Kasumi-1 (cell line): ENCODE results near the gene SMG6.
A peak's percentile ranks its signal among the peaks of the same experiment; 100 is the strongest.
"Not testable (repeated sequence)": the region's sequence is repeated elsewhere in the genome, so short reads cannot be mapped to it uniquely, and the experiment has no call there.

ENCODE experiments used
- DNase-seq, 2 experiments: peaks; one replicate each; lab custom pipeline; 2025; lab: John Stamatoyannopoulos, UW

The SMG6 gene

DNA sequence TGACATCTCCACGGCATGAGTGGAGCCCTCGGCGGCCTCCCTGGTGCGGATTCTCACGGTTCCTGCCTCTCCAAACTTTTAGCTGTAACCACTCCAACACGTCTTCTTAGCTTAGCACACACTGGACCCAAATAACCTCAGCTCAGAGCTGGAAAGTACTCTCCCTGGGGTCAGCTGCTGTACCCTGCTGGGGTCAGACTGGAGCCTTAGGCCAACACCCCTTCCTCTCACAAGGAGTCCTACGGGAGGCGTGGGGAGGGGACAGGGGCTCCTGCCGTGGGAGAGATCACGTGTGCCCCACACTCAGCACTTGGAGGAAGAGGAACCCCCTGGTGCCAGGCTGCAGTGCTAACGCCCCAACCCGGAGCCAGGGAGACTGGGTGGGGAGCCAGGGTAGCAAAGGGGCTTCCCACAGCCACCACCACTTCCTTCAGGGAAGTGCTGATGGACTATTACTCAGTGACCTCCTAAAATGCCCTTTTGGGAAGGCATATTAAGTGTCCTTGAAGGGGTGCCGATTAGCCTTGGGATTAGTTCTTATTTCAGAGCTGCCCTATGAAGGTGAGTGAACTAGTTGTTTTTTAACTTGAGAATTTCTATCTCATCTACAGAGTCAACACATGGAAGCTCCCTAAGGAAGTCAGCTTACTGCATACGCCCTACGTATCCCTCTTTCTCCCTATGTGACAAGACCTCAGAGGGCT, 124.6 kb downstream of the SMG6 start:
- no peak for DNase-seq

GRCh38 chr17:2177235-2177811, 126.3 kb downstream of the SMG6 start:
- DNase-seq, result no peak

DNA sequence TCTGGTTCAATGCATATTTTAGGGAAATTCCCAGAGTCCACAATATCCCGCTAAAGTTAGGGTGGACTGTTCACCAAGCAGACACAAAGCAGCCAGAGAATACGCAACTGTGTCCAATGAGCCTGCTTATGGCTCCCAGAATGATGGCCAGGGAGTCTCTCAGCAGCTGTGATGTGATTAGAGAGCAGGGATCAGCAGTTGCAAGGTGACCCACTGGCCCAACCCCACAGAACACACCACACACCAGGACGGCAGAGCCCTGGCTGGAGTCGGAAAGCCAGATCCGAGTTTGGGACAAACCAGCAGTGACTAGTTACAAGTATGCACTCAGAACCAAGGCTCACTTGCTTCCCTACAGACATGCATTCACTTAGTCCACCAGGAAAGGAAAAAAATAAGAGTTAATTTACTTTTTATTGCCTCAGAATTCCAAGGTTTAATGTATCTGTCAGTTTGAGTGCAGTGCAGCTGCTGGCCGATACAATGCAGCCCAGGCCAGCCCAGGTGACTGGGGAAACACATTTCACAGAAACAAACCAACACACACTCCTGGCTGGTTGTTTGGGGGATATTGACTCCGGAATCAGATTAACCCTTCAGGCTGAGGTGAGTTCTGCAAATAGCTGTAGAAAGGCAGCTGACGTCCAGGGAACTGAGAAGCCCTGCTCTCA, 127.0 kb downstream of the SMG6 start:
- no peak for DNase-seq

DNA sequence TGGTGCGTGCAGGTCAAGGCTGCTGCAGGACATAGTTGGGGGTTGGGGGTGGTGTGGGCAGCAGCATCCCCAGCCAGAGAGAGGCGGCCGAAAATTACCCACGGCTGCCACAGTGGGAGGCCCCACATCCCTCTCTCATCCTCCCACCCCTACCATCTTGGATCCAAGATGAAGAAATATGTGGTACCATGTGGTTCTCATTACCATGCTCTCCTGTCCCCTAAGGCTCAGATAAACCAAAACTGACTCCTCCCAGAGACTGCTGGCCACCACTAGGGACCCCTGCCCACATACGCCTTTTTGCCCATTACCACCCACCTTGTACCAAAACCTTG, 128.3 kb downstream of the SMG6 start:
- DNase-seq, result no peak

DNA sequence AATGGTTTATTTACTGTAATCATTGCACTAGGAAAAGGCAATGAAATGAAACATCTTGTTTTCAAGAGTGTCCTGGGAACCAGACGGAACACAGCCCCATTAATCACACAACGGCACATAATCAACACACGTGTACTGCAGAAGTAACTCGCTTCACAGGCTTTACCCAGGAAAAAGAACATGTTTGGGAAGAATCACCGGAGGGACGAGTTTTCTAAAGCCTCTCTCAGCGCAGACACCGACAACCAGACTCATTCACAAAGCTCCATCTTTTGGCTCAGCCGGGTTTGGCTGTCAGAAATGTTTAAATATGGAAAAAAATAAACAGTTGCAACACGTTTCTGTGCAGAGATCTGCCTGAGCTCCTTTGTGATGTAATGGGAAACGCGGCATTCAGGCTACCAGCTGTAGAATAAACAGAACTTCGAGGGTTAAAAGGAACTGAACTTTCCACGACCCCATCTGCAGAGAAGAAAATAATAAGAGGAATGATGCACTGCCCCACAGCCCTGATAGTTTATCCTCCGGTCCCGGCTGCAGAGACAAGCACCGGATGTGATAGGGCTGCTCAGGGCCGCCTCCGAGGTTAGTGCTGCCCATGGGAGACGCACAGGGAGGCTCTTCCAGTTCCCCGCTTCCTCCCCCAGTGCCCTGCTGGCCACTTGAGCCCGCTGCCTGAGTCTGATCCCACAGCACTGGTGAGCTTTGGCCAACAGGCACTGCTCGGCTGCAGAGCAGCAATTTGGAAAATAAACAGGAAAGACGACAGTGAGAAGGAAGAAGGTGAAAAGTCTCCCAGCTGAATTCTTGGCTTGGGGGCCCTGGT, 128.9 kb downstream of the SMG6 start:
- no peak for DNase-seq

DNA sequence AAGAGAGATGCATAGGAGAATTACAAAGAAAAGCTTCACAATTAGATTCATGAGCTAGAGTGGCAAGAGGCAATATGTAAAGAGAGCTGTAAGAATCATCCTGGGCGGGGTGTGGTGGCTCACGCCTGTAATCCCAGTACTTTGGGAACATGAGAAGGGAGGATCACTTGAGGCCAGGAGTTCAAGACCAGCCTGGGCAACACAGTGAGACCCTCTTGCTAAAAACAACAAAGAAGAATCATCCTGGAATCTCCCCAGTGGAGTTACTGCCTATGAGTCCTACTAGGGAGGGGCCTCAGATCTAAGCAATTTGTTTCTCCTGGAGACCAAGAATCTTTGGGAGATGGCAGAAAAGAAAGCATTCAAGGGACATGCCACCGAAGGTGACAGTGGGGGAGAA, 129.6 kb downstream of the SMG6 start:
- no peak for DNase-seq

GRCh38 chr17:2172999-2173398, 130.6 kb downstream of the SMG6 start:
- DNase-seq, result no peak

DNA sequence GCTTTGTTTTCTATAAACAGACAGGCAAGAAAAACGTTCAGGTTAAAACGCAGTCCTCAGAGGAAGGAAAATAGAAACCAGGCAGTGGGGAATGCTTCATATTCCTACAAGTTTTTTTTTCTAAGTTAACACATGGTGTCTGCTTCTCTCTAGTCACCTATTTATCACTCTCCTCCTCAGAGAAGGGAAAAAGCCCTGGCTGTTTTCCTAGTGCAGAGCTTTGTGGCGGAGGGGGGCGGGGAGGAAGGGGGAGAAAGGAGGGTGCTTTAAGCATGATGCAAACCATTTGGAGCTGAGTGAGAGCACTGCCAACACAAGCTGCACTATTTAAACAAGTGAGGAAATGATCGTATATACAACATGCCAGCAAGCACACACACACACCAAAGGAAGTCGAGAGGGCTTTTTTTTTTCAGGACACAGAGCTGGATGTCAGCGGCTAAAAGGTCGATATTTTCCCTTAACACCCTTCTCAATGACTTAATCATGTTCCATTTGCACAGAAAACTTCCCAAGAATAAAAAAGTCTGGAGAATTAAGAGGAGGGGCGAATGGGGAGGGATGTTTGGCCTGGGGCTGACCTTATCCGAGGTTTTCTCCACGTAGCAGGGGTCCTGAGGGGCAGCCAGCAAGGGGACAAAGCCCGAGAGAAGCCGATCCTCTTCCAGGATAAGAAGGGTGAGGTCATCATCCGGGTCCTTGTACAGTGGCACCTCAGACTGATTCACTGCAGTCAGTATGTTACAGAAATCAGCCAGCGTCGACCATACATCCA, 131.3 kb downstream of the SMG6 start:
- no peak for DNase-seq

GRCh38 chr17:2171702-2172076, 131.9 kb downstream of the SMG6 start:
- no peak for DNase-seq

DNA sequence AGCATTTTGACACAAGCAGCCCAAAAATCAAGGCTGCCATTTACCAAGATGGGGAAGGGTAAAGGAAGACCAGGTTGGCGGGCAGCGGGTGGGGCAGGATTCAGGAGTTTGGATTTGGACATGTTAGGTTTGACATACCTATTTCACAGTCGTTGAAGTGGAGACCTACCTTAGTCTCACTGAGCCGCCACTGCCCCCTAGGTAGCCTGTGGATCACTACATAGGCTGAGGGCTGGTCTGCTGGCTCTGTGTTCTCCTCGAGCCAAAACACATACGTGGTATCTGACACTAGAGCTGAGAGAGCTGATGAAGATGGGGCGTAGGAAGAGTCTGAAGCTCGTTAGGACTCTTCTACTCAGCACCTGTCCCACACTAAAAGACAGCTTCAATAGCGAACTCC, 133.6 kb downstream of the SMG6 start:
- no peak for DNase-seq

GRCh38 chr17:2165723-2166122, 137.9 kb downstream of the SMG6 start:
- DNase-seq, result not testable (repeated sequence)

- no peak for DNase-seq
Observed at GRCh38 chr17:2158396-2158780, 145.2 kb downstream of the SMG6 start.

- peak; percentile 37 to 56 for DNase-seq
Observed at GRCh38 chr17:2157675-2158395, 145.8 kb downstream of the SMG6 start.

- peak; percentile 31 for DNase-seq
Observed at GRCh38 chr17:2157081-2157480, 146.5 kb downstream of the SMG6 start.

DNA sequence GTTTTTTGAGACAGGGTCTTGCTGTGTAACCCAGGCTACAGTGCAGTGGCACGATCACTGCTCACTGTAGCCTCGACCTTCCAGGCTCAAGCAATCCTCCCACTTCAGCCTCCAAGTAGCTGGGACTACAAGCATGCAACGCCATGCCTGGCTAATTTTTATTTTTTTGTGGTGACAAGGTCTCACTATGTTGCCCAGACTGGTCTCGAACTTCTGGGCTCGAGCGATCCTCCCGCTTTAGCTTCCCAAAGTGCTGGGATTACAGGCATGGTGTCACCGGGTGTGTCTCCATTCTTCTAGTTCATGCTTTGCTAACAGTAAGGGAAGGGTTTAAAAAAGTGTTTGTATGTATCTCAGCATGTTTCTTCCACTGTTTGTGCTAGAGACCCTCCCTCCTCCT, 146.9 kb downstream of the SMG6 start:
- DNase-seq, result no peak

- DNase-seq, result peak in 1 of 2 experiments; percentile 5
Observed at GRCh38 chr17:2155573-2155972, 148.0 kb downstream of the SMG6 start.

GRCh38 chr17:2151358-2152033, 152.1 kb downstream of the SMG6 start:
- no peak for DNase-seq

- no peak for DNase-seq
Observed at GRCh38 chr17:2150806-2151205, 152.8 kb downstream of the SMG6 start.

GRCh38 chr17:2149934-2150333, 153.7 kb downstream of the SMG6 start:
- no peak for DNase-seq

- no peak for DNase-seq
Observed at GRCh38 chr17:2146132-2146871, 157.3 kb downstream of the SMG6 start.
